HG02763 (cell line): Measurements from ENCODE around the gene CCDC170.

Experiments used
- ATAC-seq: cut with Tn5 transposase; IDR thresholded peaks from one replicate; pipeline ENCODE4 v1.9.1; 2021; ENCODE audit warnings: mild to moderate bottlenecking, moderate library complexity; ENCODE audit not compliant: unreplicated experiment

CCDC170 gene

DNA sequence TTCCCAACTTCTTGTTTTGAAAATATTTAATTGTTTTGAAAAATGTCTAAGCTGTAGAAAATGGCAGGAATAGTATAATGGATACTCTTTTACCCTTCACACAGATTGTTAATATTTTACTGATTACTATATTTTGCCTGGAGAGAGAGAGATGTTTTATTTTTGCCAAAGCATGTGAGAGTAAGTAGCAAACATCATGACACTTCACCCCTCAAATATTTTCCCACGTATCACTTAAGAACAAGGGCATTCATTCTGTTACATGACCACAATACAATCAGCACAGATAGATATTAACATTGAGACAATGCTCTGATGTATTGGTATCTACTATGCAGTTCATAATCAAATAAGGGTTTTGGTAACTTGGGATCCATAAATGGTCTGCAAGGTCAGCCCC, 116.5 kb downstream of the CCDC170 start:
- ATAC-seq = no peak

- no peak for ATAC-seq
These were observed 120.8 kb downstream of the CCDC170 start for GRCh38 chr6:151614630-151615029.

GRCh38 chr6:151616091-151616513, 122.3 kb downstream of the CCDC170 start:
- no peak for ATAC-seq

DNA sequence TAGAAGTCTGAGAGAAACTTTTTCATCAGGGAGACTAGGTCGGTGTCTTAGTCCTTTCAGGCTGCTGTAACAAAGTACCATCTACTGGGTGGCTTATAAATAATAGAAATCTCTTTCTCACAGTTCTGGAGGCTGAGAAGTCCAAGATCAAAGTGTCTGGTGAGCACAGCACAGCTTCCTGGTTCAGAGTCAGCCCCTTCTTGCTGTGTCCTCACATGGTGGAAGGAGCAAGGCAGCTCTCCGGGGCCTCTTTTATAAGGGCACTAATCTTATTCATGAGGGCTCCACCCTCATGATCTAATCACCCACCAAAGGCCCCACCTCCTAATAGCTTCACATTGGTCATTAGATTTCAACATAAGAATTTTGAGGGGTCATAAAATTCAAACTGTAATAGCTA, 122.8 kb downstream of the CCDC170 start:
- no peak for ATAC-seq

DNA sequence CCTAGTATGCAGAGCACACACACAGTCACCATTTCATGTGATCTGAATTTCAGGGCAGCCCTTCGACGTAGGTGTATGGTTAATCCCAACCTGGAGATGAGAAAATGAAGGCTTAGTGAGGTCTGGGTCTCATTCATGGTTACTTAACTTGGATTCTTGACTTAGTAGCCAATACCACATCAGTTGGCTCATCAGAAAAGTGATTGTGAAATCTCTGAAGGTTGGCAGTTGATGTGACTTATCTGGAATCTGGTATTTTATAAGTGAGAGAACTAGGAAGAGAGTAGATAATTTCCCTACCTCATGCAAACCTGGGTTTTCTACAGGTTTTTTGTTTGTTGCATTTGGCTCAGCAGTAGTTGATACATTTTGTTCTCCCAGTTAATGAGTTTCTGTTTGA, 123.7 kb downstream of the CCDC170 start:
- no peak for ATAC-seq

GRCh38 chr6:151618717-151619116, 124.9 kb downstream of the CCDC170 start:
- no peak for ATAC-seq

- no peak for ATAC-seq
These were observed 126.4 kb downstream of the CCDC170 start for GRCh38 chr6:151620179-151620578.

DNA sequence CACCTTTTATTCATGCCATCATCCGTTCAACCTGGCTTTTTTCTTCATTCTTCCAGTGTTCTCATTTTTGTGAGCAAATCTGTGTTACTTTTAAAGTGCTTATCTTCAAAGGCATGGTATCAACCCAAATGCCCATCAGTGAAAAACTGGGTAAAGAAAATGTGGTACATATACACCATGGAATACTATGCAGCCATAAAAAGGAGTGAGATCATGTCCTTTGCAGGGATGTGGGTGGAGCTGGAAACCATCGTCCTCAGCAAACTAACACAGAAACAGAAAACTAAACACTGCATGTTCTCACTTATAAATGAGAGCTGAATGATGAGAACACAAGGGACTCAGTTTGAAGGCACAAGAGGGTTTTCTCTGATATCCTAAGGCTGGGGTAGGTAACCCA, 130.3 kb downstream of the CCDC170 start:
- no peak for ATAC-seq

- ATAC-seq = no peak
These were observed 130.7 kb downstream of the CCDC170 start for GRCh38 chr6:151624481-151624880.

GRCh38 chr6:151624900-151625536, 131.2 kb downstream of the CCDC170 start:
- no peak for ATAC-seq

DNA sequence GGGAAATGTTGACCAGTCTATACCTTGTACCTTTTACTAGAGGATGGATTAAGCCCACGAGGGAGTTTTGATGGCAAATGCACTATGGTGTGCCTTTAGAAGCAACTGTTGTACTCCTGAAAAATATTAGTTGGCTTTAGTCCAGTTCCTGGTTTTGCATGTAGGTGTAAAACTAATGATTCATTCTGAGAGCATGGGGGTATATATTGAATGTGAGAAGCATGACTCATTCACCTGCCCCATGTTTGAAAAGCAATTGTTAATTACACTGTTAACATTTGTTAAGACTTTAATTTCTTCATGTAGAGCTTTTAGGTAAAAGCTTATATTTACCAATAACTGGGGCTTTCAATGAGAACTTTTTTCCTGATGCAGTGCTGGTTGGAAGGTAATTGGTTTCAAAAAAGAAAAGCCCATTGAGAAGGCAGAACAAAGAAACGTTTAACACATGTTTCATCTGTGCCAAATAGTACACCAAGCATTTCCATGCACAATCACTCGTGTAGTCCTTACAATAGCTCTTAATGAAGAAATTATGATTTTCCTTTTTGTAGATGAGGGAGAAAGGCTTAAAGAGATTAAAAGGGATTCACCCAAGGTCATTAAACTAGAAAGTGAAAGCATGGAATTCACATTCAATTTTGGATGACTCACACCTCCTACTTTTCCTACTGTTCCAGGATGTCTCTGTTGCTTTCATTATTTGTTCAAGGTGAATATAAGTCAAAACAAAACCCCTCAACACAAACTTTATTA, 134.1 kb downstream of the CCDC170 start:
- no peak for ATAC-seq

DNA sequence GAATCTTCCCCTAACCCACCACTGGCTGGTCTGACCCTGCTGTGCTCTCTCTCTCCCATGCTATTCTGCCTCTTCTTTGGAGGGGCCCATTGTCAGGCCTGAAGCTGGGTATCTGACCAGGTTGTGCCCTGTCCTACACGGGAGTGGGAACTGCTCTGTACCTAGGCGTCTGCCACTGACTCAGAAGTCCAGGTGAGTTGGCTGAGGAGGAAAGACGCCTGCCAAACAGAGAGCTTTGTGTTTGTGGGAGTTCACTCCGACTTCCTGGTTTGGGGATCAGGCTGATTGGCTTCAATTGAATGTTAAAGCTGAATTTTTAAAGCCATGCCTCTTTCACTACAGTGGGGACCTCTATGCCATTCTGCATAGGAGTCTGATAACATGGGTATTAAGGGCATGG, 136.0 kb downstream of the CCDC170 start:
- no peak for ATAC-seq

DNA sequence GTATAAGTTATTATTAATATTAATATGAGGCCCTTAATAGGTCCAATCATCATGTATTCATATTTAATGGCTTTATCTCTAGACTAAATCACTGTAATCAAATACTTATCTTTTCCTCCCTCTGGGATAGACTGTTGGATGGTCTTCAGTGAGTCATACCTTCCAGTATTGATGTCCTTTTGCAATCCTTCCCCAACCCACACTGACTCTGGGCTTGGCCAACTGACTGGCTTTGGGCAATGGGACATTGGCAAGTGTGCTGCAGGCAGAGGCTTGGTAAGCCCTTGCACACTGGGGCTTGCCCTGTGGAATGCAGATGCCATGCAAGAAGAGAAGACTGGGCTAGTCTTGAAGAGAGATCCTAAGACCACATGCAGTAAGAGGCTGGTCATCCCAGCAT, 136.6 kb downstream of the CCDC170 start:
- ATAC-seq = no peak

- no peak for ATAC-seq
These were observed 137.3 kb downstream of the CCDC170 start for GRCh38 chr6:151630991-151631655.

GRCh38 chr6:151632415-151632987, 138.7 kb downstream of the CCDC170 start:
- no peak for ATAC-seq

DNA sequence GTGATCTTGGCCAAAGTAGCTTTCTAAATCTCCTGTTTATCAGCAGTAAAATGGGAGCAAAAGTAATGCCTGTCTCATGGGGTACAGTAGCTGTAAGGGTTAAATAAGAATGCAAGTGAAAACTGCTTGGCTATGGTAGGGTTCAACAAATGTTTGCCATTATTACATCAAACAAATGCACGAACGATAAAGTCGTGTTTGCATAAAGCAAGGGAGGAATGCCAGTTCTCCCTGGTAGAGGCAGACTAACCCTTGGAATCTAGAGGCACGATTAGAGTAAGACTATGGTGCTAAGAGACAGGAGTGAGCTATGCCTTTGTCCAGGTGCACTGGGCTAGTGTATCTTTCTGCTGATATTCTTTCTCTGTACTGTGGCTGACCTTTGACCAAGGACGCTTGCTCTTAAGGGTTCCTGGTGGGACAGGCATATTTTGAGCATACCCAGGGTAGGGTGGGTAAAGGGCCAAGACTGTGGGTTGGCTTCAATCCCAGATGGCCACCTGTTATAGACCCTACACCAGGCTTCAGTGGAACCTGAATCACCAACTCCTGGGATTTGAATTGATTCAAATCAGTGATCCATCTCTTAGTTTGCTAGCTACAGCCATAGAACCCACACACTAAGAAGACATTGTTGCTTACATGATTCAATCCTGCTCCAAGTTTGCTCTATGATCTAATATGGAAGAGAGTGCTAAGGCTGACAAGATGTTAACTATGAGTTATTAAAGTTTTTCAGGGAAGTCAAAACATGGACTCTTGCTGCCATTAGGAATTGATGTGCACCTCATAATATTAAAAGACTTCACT, 139.9 kb downstream of the CCDC170 start:
- ATAC-seq = no peak

DNA sequence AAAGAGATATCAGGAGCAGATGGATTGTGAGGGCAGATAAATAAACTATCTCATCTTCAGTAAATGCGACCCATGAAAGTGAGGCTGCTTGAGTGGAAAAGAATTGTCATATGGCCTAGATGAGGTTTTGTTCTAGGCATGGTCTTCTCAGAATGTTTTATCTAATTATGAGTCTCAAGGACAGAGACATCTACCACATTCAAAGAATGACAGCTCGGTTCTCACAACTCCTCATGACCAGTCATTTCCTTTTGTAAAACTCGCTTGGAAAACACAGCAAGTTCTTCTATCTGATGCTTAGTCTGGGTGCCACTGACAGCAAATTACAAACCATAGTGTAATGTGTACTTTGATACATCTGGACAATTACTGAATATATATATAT, 140.5 kb downstream of the CCDC170 start:
- ATAC-seq = no peak

GRCh38 chr6:151635741-151636140, 141.9 kb downstream of the CCDC170 start:
- no peak for ATAC-seq

GRCh38 chr6:151637814-151638213, 144.0 kb downstream of the CCDC170 start:
- ATAC-seq = no peak

DNA sequence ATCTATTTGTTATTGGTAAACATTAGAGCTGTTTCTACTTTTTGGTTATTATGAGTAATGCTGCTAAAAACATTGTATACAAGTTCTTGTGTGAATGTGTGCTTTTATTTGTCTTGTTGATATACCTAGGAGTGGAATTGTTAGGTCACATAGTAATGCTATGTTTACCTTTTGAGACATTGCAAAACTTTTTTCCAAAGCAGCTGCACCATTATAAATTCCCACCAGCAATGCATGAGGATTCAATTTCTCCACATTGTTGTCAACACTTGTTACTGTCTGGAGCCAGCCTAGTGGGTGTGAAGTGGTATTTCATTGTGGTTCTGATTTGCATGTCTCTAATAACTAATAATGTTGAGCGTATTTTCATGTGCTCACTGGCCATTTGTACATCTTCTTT, 145.9 kb downstream of the CCDC170 start:
- ATAC-seq = no peak

- no peak for ATAC-seq
These were observed 147.2 kb downstream of the CCDC170 start for GRCh38 chr6:151641028-151641427.
